Right atrium auricular region (tissue), 2 donors: ENCODE results near the gene CDKN2AIP. TPM values are rescaled to one million over a fixed set of nuclear protein-coding genes. Genes with fewer than 3 reads are reported as not detected.
"Not testable (repeated sequence)": the region's sequence is repeated elsewhere in the genome, so short reads cannot be mapped to it uniquely, and the experiment has no call there.

Source experiments
- DNase-seq: peaks from one replicate; pipeline ENCODE4 v3.0.0-alpha.2; 2019; ENCODE audit warnings: low spot score
- H3K27ac ChIP-seq, 2 donors: fragments of 200-600 bp; sonication (generic); 1 replicate in 1 of 2; 2 replicates in 1 of 2; pipeline ENCODE4 v1.5.1; 2016 to 2019
- H3K27me3 ChIP-seq, 2 donors: fragments of 200-600 bp; sonication (generic); one replicate each; pipeline versions ENCODE4 v1.5.1 to v1.6.0; 2017 to 2019
- H3K36me3 ChIP-seq: fragments of 200-600 bp; sonication (generic); one replicate; pipeline ENCODE4 v1.5.1; 2016
- H3K4me1 ChIP-seq, 2 donors: fragments of 200-600 bp; sonication (generic); one replicate each; pipeline versions ENCODE4 v1.5.1 to v1.6.0; 2017 to 2019
- H3K4me3 ChIP-seq, 2 donors: fragments of 200-600 bp; sonication (generic); 1 replicate in 1 of 2; 2 replicates in 1 of 2; pipeline ENCODE4 v1.5.1; 2017 to 2019; ENCODE audit warnings: mild to moderate bottlenecking in 1 of 2, moderate library complexity in 1 of 2
- H3K9me3 ChIP-seq, 2 donors: fragments of 200-600 bp; sonication (generic); one replicate each; pipeline ENCODE4 v1.5.1; 2019
- total RNA-seq, 2 donors: library from RNA; depleted of rRNA; stranded (reverse); fragments of >200 nt; gene quantifications; one replicate each; pipeline ENCODE4 v1.1.0, GENCODE V29; 2016
- TF ChIP-seq, protein P1 (sequence below), 2 donors: fragments of 200-600 bp; sonication (generic); IDR thresholded peaks; one replicate each; pipeline ENCODE4 v1.5.1; 2019; ENCODE audit warnings: antibody characterized with exemption in 2 of 2

CDKN2AIP gene
- total RNA-seq, 2 donors from 2014 or later = 9.7 to 11.1 TPM

DNA sequence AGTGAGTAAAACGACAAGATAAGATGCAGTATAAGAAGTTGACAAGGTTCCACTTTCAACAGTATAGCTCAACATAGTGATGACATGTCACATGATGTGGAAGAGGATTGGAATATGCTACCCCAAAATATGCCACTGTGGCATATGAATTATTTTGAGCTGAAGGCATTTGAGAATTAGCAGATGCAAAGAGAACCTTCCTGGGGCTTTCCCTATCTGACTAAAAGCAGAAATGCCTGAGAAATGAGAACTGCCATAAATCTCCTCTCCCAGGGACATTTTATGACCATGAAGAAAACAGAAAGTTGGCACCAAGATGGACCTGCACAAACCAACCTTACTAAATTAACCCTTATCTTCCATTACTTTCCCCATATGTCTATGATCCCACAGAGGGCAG lies 24.8 kb downstream of the CDKN2AIP start:
- no peak for DNase-seq
- H3K9me3 ChIP-seq = no peaks in the 10 kb centered on the region
- H3K27me3 ChIP-seq = no peaks in the 10 kb centered on the region
- no peak overlapping the region for H3K4me3 ChIP-seq
- TF ChIP-seq, protein P1, sequence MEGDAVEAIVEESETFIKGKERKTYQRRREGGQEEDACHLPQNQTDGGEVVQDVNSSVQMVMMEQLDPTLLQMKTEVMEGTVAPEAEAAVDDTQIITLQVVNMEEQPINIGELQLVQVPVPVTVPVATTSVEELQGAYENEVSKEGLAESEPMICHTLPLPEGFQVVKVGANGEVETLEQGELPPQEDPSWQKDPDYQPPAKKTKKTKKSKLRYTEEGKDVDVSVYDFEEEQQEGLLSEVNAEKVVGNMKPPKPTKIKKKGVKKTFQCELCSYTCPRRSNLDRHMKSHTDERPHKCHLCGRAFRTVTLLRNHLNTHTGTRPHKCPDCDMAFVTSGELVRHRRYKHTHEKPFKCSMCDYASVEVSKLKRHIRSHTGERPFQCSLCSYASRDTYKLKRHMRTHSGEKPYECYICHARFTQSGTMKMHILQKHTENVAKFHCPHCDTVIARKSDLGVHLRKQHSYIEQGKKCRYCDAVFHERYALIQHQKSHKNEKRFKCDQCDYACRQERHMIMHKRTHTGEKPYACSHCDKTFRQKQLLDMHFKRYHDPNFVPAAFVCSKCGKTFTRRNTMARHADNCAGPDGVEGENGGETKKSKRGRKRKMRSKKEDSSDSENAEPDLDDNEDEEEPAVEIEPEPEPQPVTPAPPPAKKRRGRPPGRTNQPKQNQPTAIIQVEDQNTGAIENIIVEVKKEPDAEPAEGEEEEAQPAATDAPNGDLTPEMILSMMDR (IDR thresholded peaks at IDR 0.05) = no peak
- no peak overlapping the region for H3K27ac ChIP-seq
- H3K36me3 ChIP-seq = no peaks in the 10 kb centered on the region
- H3K4me1 ChIP-seq = no peaks in the 10 kb centered on the region

DNA sequence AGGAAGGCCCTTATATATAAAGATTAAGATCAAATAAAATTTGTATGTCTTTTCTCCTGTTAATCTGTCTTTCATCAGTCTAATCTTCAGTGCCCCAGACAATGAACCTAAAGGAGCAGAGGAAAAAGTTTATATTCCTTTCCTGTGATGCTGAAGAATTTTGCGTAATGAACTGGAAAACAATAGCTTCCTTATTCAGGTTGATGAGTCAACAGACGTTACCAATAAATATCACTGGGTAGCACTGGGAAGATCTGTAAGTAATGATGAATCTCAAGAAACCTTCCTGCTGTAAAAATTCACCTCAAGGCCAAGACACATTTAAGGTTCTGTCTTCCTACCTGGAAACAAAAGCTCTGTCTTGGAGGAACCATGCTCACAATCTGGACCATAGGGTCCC lies 25.5 kb downstream of the CDKN2AIP start:
- H3K4me3 ChIP-seq = no peak overlapping the region
- H3K27me3 ChIP-seq = no peaks in the 10 kb centered on the region
- no peak for DNase-seq

DNA sequence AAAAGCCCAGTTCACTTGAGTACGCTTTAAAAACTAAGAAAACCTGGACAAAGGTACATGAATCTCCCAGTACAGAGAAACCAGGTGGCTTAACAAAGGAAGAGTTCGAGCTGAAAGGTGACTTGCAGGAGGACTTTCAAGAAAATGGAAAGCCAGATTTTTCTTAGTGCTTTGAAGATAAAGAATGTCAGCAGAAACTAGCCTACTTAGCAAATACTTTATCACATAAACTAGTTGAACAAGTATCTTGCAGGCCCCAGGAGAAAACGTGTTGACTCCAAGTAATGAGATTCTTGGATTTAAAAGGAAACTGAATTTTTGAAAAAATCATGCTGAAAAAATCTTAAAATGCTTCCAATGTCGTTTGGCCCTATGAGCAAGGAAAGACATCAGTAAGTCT lies 26.4 kb downstream of the CDKN2AIP start:
- Histone ChIP-seq H3K4me3 (no peak overlapping the region), H3K27ac (no peak overlapping the region), H3K27me3 (no peaks in the 10 kb centered on the region), H3K4me1 (no peaks in the 10 kb centered on the region), H3K36me3 (no peaks in the 10 kb centered on the region), H3K9me3 (no peaks in the 10 kb centered on the region)
- no peak for DNase-seq
- TF ChIP-seq, protein P1 (IDR thresholded peaks at IDR 0.05) = no peak

More for the DNA sequence above, 25.5 kb downstream of the CDKN2AIP start:
- Histone ChIP-seq H3K9me3 (no peaks in the 10 kb centered on the region), H3K36me3 (no peaks in the 10 kb centered on the region), H3K27ac (no peak overlapping the region), H3K4me1 (no peaks in the 10 kb centered on the region)
- TF ChIP-seq, protein P1 (IDR thresholded peaks at IDR 0.05) = no peak

DNA sequence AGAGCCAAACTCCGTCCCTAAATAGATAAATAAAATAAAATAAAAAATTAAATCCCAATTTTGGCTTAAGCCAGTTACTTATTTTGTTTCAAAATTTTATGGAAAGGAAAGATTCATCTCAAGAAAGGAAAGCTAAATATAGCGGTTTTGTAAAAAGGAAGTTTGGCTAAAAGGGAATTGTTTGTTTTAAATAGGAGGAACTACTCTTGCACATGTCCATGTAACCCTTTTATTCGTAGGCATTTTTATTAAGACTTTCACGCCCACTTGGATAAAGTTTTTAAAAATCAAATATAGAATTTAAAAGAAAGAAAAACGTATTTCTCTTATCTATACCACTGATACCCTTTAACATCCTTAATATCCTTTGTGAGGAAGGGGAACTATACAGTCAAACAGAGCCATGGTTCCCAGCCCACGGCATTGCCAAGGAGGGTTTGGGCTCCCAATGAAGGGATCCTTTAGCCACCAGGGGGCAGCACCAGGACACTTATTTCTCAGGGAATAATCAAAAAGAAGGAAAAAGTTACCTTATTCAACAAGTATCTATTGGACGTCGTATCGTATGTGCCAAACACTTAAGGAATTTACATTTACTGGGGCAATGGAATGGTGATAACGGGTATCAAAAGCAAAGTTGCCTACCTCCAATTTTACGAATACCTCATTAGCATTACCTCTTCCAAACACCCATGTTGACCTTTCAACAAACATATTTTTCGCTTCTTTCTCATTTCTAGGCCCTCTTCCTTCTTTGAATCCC lies 27.7 kb downstream of the CDKN2AIP start:
- Histone ChIP-seq H3K27ac (no peak overlapping the region), H3K4me1 (no peaks in the 10 kb centered on the region), H3K36me3 (no peaks in the 10 kb centered on the region), H3K4me3 (no peak overlapping the region), H3K9me3 (no peaks in the 10 kb centered on the region), H3K27me3 (no peaks in the 10 kb centered on the region)
- TF ChIP-seq, protein P1 (IDR thresholded peaks at IDR 0.05) = peak; percentile 84 to 92
- peak; percentile 93 for DNase-seq

DNA sequence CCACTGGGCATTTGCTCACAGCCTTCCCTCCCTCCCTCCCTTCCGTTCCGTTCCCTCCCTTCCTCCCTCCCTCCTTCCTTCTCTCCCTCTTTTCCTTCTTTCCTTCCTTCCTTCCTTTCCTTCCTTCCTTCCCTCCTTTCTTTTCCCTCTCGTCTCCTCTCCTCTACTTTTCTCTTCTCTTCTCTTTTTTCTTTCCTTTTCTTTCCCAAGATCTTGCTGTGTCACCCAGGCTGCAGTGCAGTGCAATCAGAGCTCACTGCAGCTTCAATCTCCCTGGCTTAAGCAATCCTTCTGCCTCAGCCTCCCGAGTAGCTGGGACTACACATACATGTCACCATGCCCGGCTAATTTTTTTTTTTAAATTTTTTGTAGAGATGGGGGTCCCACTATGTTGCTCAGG lies 33.7 kb downstream of the CDKN2AIP start:
- Histone ChIP-seq H3K9me3 (no peaks in the 10 kb centered on the region), H3K36me3 (no peaks in the 10 kb centered on the region), H3K4me1 (no peaks in the 10 kb centered on the region), H3K27me3 (no peaks in the 10 kb centered on the region), H3K27ac (no peak overlapping the region), H3K4me3 (peak overlapping the region in 1 of 2 donors; percentile 9)
- no peak for DNase-seq
- TF ChIP-seq, protein P1 (IDR thresholded peaks at IDR 0.05) = no peak

DNA sequence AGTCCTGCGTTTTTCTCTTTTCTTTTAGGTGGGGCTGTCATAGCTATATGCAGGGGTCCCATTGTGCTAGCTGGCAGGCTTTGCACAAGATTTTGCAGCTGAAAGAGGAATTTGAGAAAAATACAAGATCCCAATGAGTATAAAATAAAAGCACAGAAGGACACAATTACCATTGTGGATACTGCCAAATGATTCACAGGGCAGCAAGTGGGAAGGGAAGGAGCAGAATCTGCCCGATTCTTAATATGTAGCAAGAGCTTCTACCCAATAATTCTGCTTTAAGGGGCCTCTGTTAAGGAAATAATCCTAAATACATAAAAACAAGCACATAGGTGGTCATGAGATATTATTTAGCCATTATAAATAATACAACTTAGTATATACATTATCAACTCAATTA lies 34.5 kb downstream of the CDKN2AIP start:
- DNase-seq = no peak
- Histone ChIP-seq H3K27ac (no peak overlapping the region), H3K36me3 (no peaks in the 10 kb centered on the region), H3K9me3 (no peaks in the 10 kb centered on the region), H3K27me3 (no peaks in the 10 kb centered on the region), H3K4me1 (no peaks in the 10 kb centered on the region), H3K4me3 (no peak overlapping the region)
- TF ChIP-seq, protein P1 (IDR thresholded peaks at IDR 0.05) = no peak

DNA sequence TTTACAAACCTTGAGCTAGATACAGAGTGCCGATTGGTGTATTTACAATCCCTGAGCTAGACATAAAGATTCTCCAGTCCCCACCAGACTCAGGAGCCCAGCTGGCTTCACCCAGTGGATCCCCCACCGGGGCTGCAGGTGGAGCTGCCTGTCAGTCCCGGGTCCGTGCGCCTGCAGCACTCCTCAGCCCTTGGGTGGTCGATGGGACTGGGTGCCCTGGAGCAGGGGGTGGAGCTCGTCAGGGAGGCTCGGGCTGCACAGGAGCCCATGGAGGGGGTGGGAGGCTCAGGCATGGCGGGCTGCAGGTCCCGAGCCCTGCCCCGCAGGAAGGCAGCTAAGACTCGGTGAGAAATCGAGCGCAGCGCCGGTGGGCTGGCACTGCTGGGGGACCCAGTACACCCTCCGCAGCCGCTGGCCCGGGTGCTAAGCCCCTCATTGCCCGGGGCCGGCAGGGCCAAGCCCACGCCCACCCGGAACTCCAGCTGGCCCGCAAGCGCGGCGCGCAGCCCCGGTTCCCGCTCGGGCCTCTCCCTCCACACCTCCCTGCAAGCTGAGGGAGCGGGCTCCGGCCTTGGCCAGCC lies 38.2 kb downstream of the CDKN2AIP start:
- not testable (repeated sequence) for H3K27me3 ChIP-seq, H3K36me3 ChIP-seq, H3K27ac ChIP-seq, DNase-seq, H3K4me3 ChIP-seq, H3K4me1 ChIP-seq, H3K9me3 ChIP-seq
